Thyroid gland (tissue), 4 donors: ENCODE results near the gene RAP1A. TPM values are rescaled to one million over a fixed set of nuclear protein-coding genes. Genes with fewer than 3 reads are reported as not detected.

Experiments
- DNase-seq, 2 donors: peaks; one replicate each; pipeline ENCODE4 v3.0.0-alpha.2; 2019
- H3K27ac ChIP-seq, 3 donors: fragments of 200-600 bp; sonication (generic); 1 replicate in 2 of 3; 2 replicates in 1 of 3; pipeline ENCODE4 v1.5.1; 2016 to 2019; ENCODE audit warnings: mild to moderate bottlenecking in 1 of 3, moderate library complexity in 1 of 3
- H3K27me3 ChIP-seq: fragments of 200-600 bp; sonication (generic); one replicate; pipeline ENCODE4 v1.5.1; 2019
- H3K36me3 ChIP-seq, 2 donors: fragments of 200-600 bp; sonication (generic); one replicate each; pipeline ENCODE4 v1.5.1; 2016 to 2019
- H3K4me1 ChIP-seq, 2 donors: fragments of 200-600 bp; sonication (generic); one replicate each; pipeline ENCODE4 v1.5.1; 2017 to 2019
- H3K4me3 ChIP-seq, 3 donors: fragments of 200-600 bp; sonication (generic); replicated peaks in 1 of 3; 1 replicate in 2 of 3; 2 replicates in 1 of 3; pipeline ENCODE4 v1.5.1; 2016; ENCODE audit warnings: mild to moderate bottlenecking in 1 of 3
- H3K9me3 ChIP-seq: fragments of 200-600 bp; sonication (generic); one replicate; pipeline ENCODE4 v1.5.1; 2017
- CTCF ChIP-seq, 6 experiments: fragments of 200-600 bp in 3 of 6; fragments of 450-650 bp in 3 of 6; sonication (generic) in 3 of 6; IDR thresholded peaks; one replicate each; pipeline ENCODE4 v1.5.1; 2016 to 2019; ENCODE audit warnings: antibody characterized with exemption in 6 of 6, mild to moderate bottlenecking in 2 of 6, inconsistent platforms in 1 of 6, moderate library complexity in 1 of 6
- POLR2A ChIP-seq, 2 donors: fragments of 450-650 bp; IDR thresholded peaks; one replicate each; pipeline ENCODE4 v1.6.1; 2017; ENCODE audit warnings: antibody characterized with exemption in 2 of 2, mild to moderate bottlenecking in 2 of 2, moderate library complexity in 1 of 2
- WGBS, 2 donors: methylation state at CpG; one replicate each; pipeline ENCODE4 v1.1.5; 2017; 5-methylcytosine and 5-hydroxymethylcytosine counted together
- intact Hi-C: fragments of 100-400 bp; cut with DNase I; formaldehyde crosslinking; loops from one replicate; pipeline ENCODE4 v1.15.1; 2023
- total RNA-seq, 4 donors: library from RNA; depleted of rRNA; stranded (reverse); fragments of >200 nt; gene quantifications; one replicate each; pipeline ENCODE4 v1.2.3, GENCODE V29; 2016

The RAP1A gene
- 10 to 100 TPM; 54.2 to 91.7 (median 71.9) TPM for total RNA-seq

GRCh38 chr1:111619635-111620440 is at the start of gene RAP1A:
Gene RAP1A, plus strand, starts transcription at chr1:111619789. Its CDS starts 71,572 bp downstream, at chr1:111691361.
- peak; percentile 96 for DNase-seq
- WGBS, 2 donors, result 0 to 1% methylated on average over 28 to 37 of the region's 79 CpGs
- H3K9me3 ChIP-seq, result no peaks in the 10 kb centered on the region
- H3K27me3 ChIP-seq, result no peaks in the 10 kb centered on the region
- peak within 1 kb of the TSS; percentile 93 to 99 (median 96) for H3K27ac ChIP-seq
- H3K4me3 ChIP-seq, result peak within 1 kb of the TSS; percentile 59 to 84 (median 82)
- no peaks in the 10 kb centered on the region for H3K36me3 ChIP-seq
- peaks cover 18 to 26% of the 10 kb centered on the region in 2 donors for H3K4me1 ChIP-seq
- intact Hi-C loops, result no loop called here
- TF ChIP-seq CTCF (IDR thresholded peaks at IDR 0.05), result no peak
- TF ChIP-seq POLR2A (IDR thresholded peaks at IDR 0.05), result peak; percentile 39 to 84

GRCh38 chr1:111569913-111570312 is 49.7 kb upstream of the RAP1A start:
- Histone ChIP-seq H3K4me3 (no peak overlapping the region), H3K4me1 (peaks cover 14 to 22% of the 10 kb centered on the region in 2 donors), H3K36me3 (no peaks in the 10 kb centered on the region), H3K27me3 (no peaks in the 10 kb centered on the region), H3K27ac (peak overlapping the region in 2 of 3 donors; percentile 51 to 60), H3K9me3 (no peaks in the 10 kb centered on the region)
- TF ChIP-seq POLR2A (IDR thresholded peaks at IDR 0.05) (no peak), CTCF (IDR thresholded peaks at IDR 0.05) (no peak)
- intact Hi-C loops, result no loop called here
- WGBS, 2 donors, result 23 to 29% methylated on average over 3 of the region's 3 CpGs
- peak; percentile 42 to 59 for DNase-seq

GRCh38 chr1:111570781-111571181 is 48.8 kb upstream of the RAP1A start:
- DNase-seq, result peak; percentile 85 to 94
- peak overlapping the region; percentile 37 to 60 (median 54) for H3K27ac ChIP-seq
- no peaks in the 10 kb centered on the region for H3K9me3 ChIP-seq
- no peak for TF ChIP-seq POLR2A (IDR thresholded peaks at IDR 0.05)
- TF ChIP-seq CTCF (IDR thresholded peaks at IDR 0.05), result peak in 4 of 6 experiments; percentile 40 to 50 (median 42)
- WGBS, 2 donors, result 59 to 71% methylated on average over 2 of the region's 2 CpGs
- no peaks in the 10 kb centered on the region for H3K27me3 ChIP-seq
- no peaks in the 10 kb centered on the region for H3K36me3 ChIP-seq
- no peak overlapping the region for H3K4me3 ChIP-seq
- H3K4me1 ChIP-seq, result peaks cover 14 to 22% of the 10 kb centered on the region in 2 donors
- intact Hi-C loops, result no loop called here

- DNase-seq, result no peak
Measured at GRCh38 chr1:111571239-111571638, 48.4 kb upstream of the RAP1A start.

More at GRCh38 chr1:111571239-111571638, 48.4 kb upstream of the RAP1A start:
- no peak for TF ChIP-seq CTCF (IDR thresholded peaks at IDR 0.05)
- TF ChIP-seq POLR2A (IDR thresholded peaks at IDR 0.05), result no peak
- 73 to 83% methylated on average over 3 of the region's 3 CpGs for WGBS, 2 donors
- Histone ChIP-seq H3K27me3 (no peaks in the 10 kb centered on the region), H3K9me3 (no peaks in the 10 kb centered on the region), H3K36me3 (no peaks in the 10 kb centered on the region), H3K27ac (peak overlapping the region in 2 of 3 donors; percentile 37 to 54), H3K4me1 (peaks cover 14 to 22% of the 10 kb centered on the region in 2 donors), H3K4me3 (no peak overlapping the region)
- intact Hi-C loops, result no loop called here
